ENCODE measurements around the gene KSR1. TPM values are rescaled to one million over a fixed set of nuclear protein-coding genes. Genes with fewer than 3 reads are reported as not detected.

The KSR1 gene
- total and polyA plus RNA-seq, 9 of the 15 experiments (the other 6 are each of a cell fraction or from before 2014, with no cell fraction given), result 1.4 to 51.7 (median 18.4) TPM

GRCh38 chr17:27547301-27547683 is 91.0 kb downstream of the KSR1 start (continued):
- no peak for TF ChIP-seq TAF15 (IDR thresholded peaks at IDR 0.05; ENCODE audit: low read depth, low read length)
- TF ChIP-seq GATAD2A (IDR thresholded peaks at IDR 0.05), result no peak
- TF ChIP-seq FOXM1 (IDR thresholded peaks at IDR 0.05; ENCODE audit: low read depth), result peak; percentile 79
- no peak for TF ChIP-seq FOXM1 (CRISPR knock-in tag; IDR thresholded peaks at IDR 0.05; ENCODE audit: low read depth)
- TF ChIP-seq POLR2AphosphoS5 (IDR thresholded peaks at IDR 0.05; ENCODE audit: control insufficient read depth, insufficient read depth, low read depth, low read length), result peak; percentile 72
- no peak for TF ChIP-seq ZBTB26 (CRISPR knock-in tag; IDR thresholded peaks at IDR 0.05)
- TF ChIP-seq FOXK2 (conservative IDR thresholded peaks at IDR 0.05 in 1 of 2, IDR thresholded peaks at IDR 0.05 in 1 of 2; ENCODE audit: low read depth in 2 of 2), result no peak
- no peak for TF ChIP-seq FOXJ3 (CRISPR knock-in tag; IDR thresholded peaks at IDR 0.05)
- peak; percentile 25 for TF ChIP-seq CCNT2 (IDR thresholded peaks at IDR 0.05; ENCODE audit: borderline replicate concordance, extremely low read depth, insufficient read length, low read depth, low read length)
- TF ChIP-seq ZBTB34 (CRISPR knock-in tag; IDR thresholded peaks at IDR 0.05), result no peak
- no peak for TF ChIP-seq ZNF124 (CRISPR knock-in tag; IDR thresholded peaks at IDR 0.05)
- no peak for TF ChIP-seq CBX1 (IDR thresholded peaks at IDR 0.05; ENCODE audit: low read depth)
- no peak for TF ChIP-seq CREBBP (IDR thresholded peaks at IDR 0.05; ENCODE audit: low read depth, low read length)
- TF ChIP-seq ZNF589 (CRISPR knock-in tag; IDR thresholded peaks at IDR 0.05; ENCODE audit: low read depth), result no peak
- TF ChIP-seq ARID3A (IDR thresholded peaks at IDR 0.05; ENCODE audit: borderline replicate concordance, low read depth, low read length), result peak; percentile 86
- TF ChIP-seq ZNF217 (CRISPR knock-in tag; IDR thresholded peaks at IDR 0.05), result no peak
- TF ChIP-seq ELF2 (CRISPR knock-in tag; IDR thresholded peaks at IDR 0.05), result no peak
- no peak for TF ChIP-seq ZC3H8 (IDR thresholded peaks at IDR 0.05)
- no peak for TF ChIP-seq VEZF1 (CRISPR knock-in tag; IDR thresholded peaks at IDR 0.05)
- no peak for TF ChIP-seq FOS (IDR thresholded peaks at IDR 0.05; ENCODE audit: extremely low read depth, insufficient read length)
- no peak for TF ChIP-seq HIVEP1 (CRISPR knock-in tag; IDR thresholded peaks at IDR 0.05)
- TF ChIP-seq TBP (optimal IDR thresholded peaks at IDR 0.05; ENCODE audit: low read depth, low read length), result no peak
